GM19452 (cell line): ENCODE results near the gene ZNF558.
"Not testable (repeated sequence)": the region's sequence is repeated elsewhere in the genome, so short reads cannot be mapped to it uniquely, and the experiment has no call there.

Experiments
- ATAC-seq: cut with Tn5 transposase; IDR thresholded peaks from one replicate; pipeline ENCODE4 v1.9.1; 2021; ENCODE audit not compliant: unreplicated experiment

Gene ZNF558

GRCh38 chr19:8811315-8812172, 20.6 kb downstream of the ZNF558 start:
- ATAC-seq, result no peak

DNA sequence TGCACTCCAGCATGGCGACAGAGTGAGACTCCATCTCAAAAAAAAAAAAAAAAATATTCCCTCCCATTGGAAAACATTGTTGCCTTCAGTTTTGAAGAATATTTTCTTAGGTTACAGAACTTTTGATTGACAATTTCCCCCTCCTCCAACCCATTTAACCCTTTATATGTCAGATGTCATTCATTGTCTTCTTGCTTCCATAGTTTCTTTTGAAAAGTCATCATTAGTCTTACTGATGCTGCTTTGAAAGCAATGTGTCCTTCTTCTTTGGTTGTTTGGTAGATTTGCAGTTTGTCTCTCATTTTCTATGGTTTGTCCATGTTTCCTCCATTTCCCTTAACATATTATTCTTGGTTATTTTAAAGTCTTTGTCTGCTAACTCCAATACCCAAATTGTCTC, 25.4 kb downstream of the ZNF558 start:
- ATAC-seq, result no peak

DNA sequence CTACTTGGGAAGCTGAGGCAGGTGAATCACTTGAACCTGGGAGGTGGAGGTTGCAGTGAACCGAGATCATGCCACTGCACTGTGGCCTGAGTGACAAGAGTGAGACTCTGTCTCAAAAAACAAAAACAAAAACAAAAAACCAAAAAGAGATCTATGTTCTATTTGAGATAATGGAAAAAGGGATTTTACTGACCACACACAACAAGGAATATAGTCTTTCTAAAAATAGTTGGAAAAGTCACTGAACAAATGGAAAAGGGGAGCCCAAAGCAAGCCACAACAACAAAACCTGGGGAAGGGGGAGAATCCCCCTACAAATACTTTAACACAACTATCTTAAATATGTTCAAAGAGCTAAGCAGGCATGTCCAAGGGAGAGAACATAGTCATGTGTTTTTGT, 37.3 kb downstream of the ZNF558 start:
- ATAC-seq, result no peak

GRCh38 chr19:8773587-8773986, 58.5 kb downstream of the ZNF558 start:
- not testable (repeated sequence) for ATAC-seq

- ATAC-seq, result not testable (repeated sequence)
Measured at GRCh38 chr19:8769265-8769664, 62.8 kb downstream of the ZNF558 start.

- not testable (repeated sequence) for ATAC-seq
Measured at GRCh38 chr19:8767257-8767656, 64.8 kb downstream of the ZNF558 start.
